ENCODE data around the gene AMFR.

Gene AMFR

GRCh38 chr16:56314244-56314850 is 111.0 kb downstream of the AMFR start:
- Histone ChIP-seq H3K27ac (ENCODE audit: insufficient read depth, low read depth, low read length, poor library complexity, severe bottlenecking) (no peak overlapping the region), H3K4me3 (ENCODE audit: insufficient read depth, low read depth, low read length) (no peak overlapping the region), H3K36me3 (ENCODE audit: control insufficient read depth, insufficient read depth, low read length) (no peaks in the 10 kb centered on the region), H3K27me3 (ENCODE audit: control insufficient read depth, insufficient read depth, low read length, poor library complexity, severe bottlenecking) (peaks cover 10% of the 10 kb centered on the region), H3K4me1 (ENCODE audit: control insufficient read depth, insufficient read depth, low read length) (peaks cover 5% of the 10 kb centered on the region), H3K9me3 (ENCODE audit: control insufficient read depth, low read length) (no peaks in the 10 kb centered on the region)
- 94% methylated on average over 18 of the region's 18 CpGs for WGBS, 2 experiments

DNA sequence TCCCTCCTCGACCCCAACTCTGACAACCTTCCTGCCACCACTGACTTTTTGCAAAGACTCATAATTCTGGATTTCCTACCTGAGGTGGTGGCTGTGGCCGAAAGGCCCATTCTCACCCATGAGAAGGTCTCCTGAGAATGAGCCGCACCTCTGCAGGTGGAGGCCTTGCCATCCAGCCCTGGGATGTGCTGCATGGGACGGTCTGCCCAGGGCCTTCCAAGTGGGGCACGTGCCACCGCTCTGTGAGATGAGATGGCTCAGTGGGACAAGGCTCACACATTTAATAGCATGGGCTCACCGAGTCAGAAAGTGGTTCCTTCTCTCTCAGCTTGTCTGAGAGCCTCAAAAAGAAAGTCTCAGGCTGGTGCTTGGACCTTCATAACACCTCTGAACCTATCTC is 112.8 kb downstream of the AMFR start:
- peaks cover 3% of the 10 kb centered on the region for H3K27me3 ChIP-seq (ENCODE audit: control insufficient read depth, insufficient read depth, low read length, poor library complexity, severe bottlenecking)
- H3K27ac ChIP-seq (ENCODE audit: insufficient read depth, low read depth, low read length, poor library complexity, severe bottlenecking), result no peak overlapping the region
- 94% methylated on average over 7 of the region's 7 CpGs for WGBS, 2 experiments
- peaks cover 4% of the 10 kb centered on the region for H3K4me1 ChIP-seq (ENCODE audit: control insufficient read depth, insufficient read depth, low read length)
- H3K9me3 ChIP-seq (ENCODE audit: control insufficient read depth, low read length), result no peaks in the 10 kb centered on the region
- no peaks in the 10 kb centered on the region for H3K36me3 ChIP-seq (ENCODE audit: control insufficient read depth, insufficient read depth, low read length)
- no peak overlapping the region for H3K4me3 ChIP-seq (ENCODE audit: insufficient read depth, low read depth, low read length)

- Histone ChIP-seq H3K4me3 (ENCODE audit: insufficient read depth, low read depth, low read length) (no peak overlapping the region), H3K4me1 (ENCODE audit: control insufficient read depth, insufficient read depth, low read length) (peaks cover 6% of the 10 kb centered on the region), H3K36me3 (ENCODE audit: control insufficient read depth, insufficient read depth, low read length) (no peaks in the 10 kb centered on the region), H3K27ac (ENCODE audit: insufficient read depth, low read depth, low read length, poor library complexity, severe bottlenecking) (no peak overlapping the region), H3K27me3 (ENCODE audit: control insufficient read depth, insufficient read depth, low read length, poor library complexity, severe bottlenecking) (no peaks in the 10 kb centered on the region), H3K9me3 (ENCODE audit: control insufficient read depth, low read length) (no peaks in the 10 kb centered on the region)
- WGBS, 2 experiments, result 93 to 94% methylated on average over 11 of the region's 11 CpGs
These were observed 113.4 kb downstream of the AMFR start for GRCh38 chr16:56312028-56312300.

Measured in ectodermal cell (in vitro differentiated cells).